Measurements from ENCODE around the gene ZBTB42.

DNA sequence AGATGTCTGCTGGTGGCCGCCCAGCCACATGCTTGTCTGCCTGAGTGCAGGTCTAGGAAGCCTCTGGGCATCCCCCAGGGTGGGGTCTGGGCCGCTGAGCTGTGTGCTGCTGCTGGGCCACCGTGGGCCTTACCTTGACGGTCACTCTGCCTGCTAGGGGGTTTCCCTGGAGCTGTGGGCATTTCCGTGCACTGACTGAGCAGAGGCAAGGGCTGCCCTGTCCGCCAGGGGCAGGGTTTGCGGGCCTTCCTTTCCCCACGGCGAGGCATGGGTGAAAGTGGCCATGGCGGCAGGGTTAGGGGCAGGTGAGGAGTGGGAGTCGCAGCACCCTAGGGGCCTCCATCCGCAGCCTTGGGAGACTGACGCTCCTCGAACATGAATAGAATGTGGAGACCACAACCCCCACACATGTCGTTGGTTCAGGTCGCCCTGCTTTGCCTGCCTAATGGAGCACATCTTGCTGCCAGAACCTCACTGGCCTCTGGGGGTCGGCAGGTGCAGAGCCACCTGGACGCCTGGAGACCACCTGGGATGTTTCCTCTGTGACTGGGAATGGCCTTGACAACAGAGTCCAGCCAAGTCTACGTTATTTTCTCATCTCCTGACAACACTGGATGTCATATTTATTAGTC lies 2.5 kb downstream of the ZBTB42 start:
- no peak for TF ChIP-seq CTCF (IDR thresholded peaks at IDR 0.05)
- no peak for TF ChIP-seq POLR2A (IDR thresholded peaks at IDR 0.05)
